ENCODE measurements around the gene LSMEM2. TPM values are rescaled to one million over a fixed set of nuclear protein-coding genes. Genes with fewer than 3 reads are reported as not detected.

Gene LSMEM2
- total RNA-seq, 1 donor from 2014 or later = not detected

- DNase-seq (ENCODE audit: low read depth in 2 of 2) = no peak
These were observed 43.2 kb downstream of the LSMEM2 start for GRCh38 chr3:50322115-50322385.

- peak; percentile 85 to 86 for DNase-seq (ENCODE audit: low read depth in 2 of 2)
These were observed 43.7 kb downstream of the LSMEM2 start, which contains the start of gene HYAL2 for GRCh38 chr3:50322386-50323091. Gene HYAL2, minus strand, starts transcription at chr3:50322745. Its CDS starts 2,256 bp downstream, at chr3:50320489.

- peak; percentile 90 to 98 for DNase-seq (ENCODE audit: low read depth in 2 of 2)
These were observed 44.3 kb downstream of the LSMEM2 start for GRCh38 chr3:50323092-50323600.

GRCh38 chr3:50323614-50324199 lies 44.8 kb downstream of the LSMEM2 start:
- peak; percentile 95 to 96 for DNase-seq (ENCODE audit: low read depth in 2 of 2)

GRCh38 chr3:50324351-50325112 lies 45.6 kb downstream of the LSMEM2 start:
- DNase-seq (ENCODE audit: low read depth in 2 of 2) = peak; percentile 83 to 87

- DNase-seq (ENCODE audit: low read depth in 2 of 2) = no peak
These were observed 46.2 kb downstream of the LSMEM2 start for GRCh38 chr3:50325113-50325480.

- DNase-seq (ENCODE audit: low read depth in 2 of 2) = no peak
These were observed 46.8 kb downstream of the LSMEM2 start for GRCh38 chr3:50325497-50326181.

- no peak for DNase-seq (ENCODE audit: low read depth in 2 of 2)
These were observed 47.3 kb downstream of the LSMEM2 start for GRCh38 chr3:50326182-50326541.

GRCh38 chr3:50327129-50327528 lies 48.2 kb downstream of the LSMEM2 start:
- no peak for DNase-seq (ENCODE audit: low read depth in 2 of 2)

- DNase-seq (ENCODE audit: low read depth in 2 of 2) = peak; percentile 93 to 98
These were observed 49.2 kb downstream of the LSMEM2 start, which contains the start of gene TUSC2 for GRCh38 chr3:50327943-50328691. Gene TUSC2, minus strand, starts transcription at chr3:50328223. Its CDS starts 124 bp downstream, at chr3:50328099.

GRCh38 chr3:50330330-50330729 lies 51.4 kb downstream of the LSMEM2 start:
- DNase-seq (ENCODE audit: low read depth in 2 of 2) = no peak

- no peak for DNase-seq (ENCODE audit: low read depth in 2 of 2)
These were observed 52.5 kb downstream of the LSMEM2 start for GRCh38 chr3:50331364-50331907.

- peak in 1 of 2 donors; percentile 88 for DNase-seq (ENCODE audit: low read depth in 2 of 2)
These were observed 54.9 kb downstream of the LSMEM2 start for GRCh38 chr3:50333744-50334328.

GRCh38 chr3:50334339-50335075 lies 55.6 kb downstream of the LSMEM2 start:
- peak in 1 of 2 donors; percentile 65 for DNase-seq (ENCODE audit: low read depth in 2 of 2)

- peak in 1 of 2 donors; percentile 36 for DNase-seq (ENCODE audit: low read depth in 2 of 2)
These were observed 57.7 kb downstream of the LSMEM2 start for GRCh38 chr3:50336452-50337174.

- DNase-seq (ENCODE audit: low read depth in 2 of 2) = peak; percentile 97 to 99
These were observed 58.4 kb downstream of the LSMEM2 start for GRCh38 chr3:50337175-50337861.

Data from dermis microvascular lymphatic vessel endothelial cell (primary cell).